Measurements from ENCODE around the gene ZNF529.
A peak's percentile ranks its signal among the peaks of the same experiment; 100 is the strongest.

Gene ZNF529

DNA sequence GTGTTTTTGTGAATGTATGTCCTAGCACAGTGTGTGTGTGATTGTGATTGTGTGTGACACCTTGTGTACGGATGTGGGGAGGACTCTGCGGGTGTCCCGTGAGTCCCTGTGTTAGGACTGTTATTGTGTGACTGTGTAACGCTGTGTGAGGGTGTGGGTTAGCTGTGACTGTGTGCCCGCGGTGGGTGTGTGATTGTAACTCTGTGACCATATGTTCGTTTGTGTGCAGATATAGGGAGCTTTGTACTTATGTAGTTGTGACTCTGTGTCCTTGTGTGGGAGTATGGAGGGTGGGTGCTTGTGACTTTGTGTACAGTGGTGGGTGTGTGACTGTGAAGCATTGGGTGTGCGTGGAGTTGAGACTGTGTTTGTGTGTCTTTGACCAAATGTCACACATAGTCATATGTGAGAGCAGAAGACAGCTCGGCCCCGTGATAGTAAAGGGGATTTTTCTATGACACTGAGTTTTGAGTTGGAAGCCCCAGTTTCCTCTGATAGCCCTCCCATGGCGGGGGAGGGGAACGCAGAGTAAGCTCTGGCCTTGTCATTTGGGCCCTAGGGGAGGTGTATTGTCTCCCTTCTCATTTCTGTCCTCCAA lies 44.1 kb downstream of the ZNF529 start:
- Histone ChIP-seq H3K36me3 (ENCODE audit: control insufficient read depth in 1 of 2, insufficient read depth in 2 of 2, low read length in 2 of 2) (peaks cover 3 to 4% of the 10 kb centered on the region in 2 experiments), H4K12ac (ENCODE audit: low read depth, low read length) (no peak overlapping the region), H3K4me2 (ENCODE audit: low read length) (peak overlapping the region; percentile 96), H3K9ac (ENCODE audit: low read length) (peak overlapping the region; percentile 82), H2AFZ (ENCODE audit: insufficient read depth, low read length, poor library complexity) (peak overlapping the region; percentile 3), H3K23ac (ENCODE audit: low read length) (no peak overlapping the region), H4K8ac (ENCODE audit: low read depth, low read length) (peak overlapping the region; percentile 31), H2BK5ac (ENCODE audit: low read depth, low read length, poor library complexity) (no peak overlapping the region), H4K91ac (ENCODE audit: low read depth, low read length) (no peak overlapping the region), H2BK120ac (ENCODE audit: insufficient read depth, low read length, poor library complexity) (no peak overlapping the region), H3K27me3 (ENCODE audit: insufficient read depth, low read length) (no peaks in the 10 kb centered on the region), H3K14ac (ENCODE audit: low read length) (peak overlapping the region; percentile 4), H2BK12ac (ENCODE audit: low read length) (no peak overlapping the region), H3K9me3 (ENCODE audit: insufficient read depth, low read depth, low read length) (peaks cover 6% of the 10 kb centered on the region), H3K4me1 (ENCODE audit: control insufficient read depth in 1 of 2, insufficient read depth in 2 of 2, low read length in 2 of 2) (peaks cover 4 to 9% of the 10 kb centered on the region in 2 experiments), H3K79me2 (ENCODE audit: control insufficient read depth, insufficient read depth, low read length, poor library complexity) (peaks cover 6% of the 10 kb centered on the region), H2AK5ac (ENCODE audit: low read length) (no peak overlapping the region), H3K4ac (ENCODE audit: low read depth, low read length) (no peak overlapping the region), H3K79me1 (ENCODE audit: low read length) (peaks cover 8% of the 10 kb centered on the region), H3K4me3 (ENCODE audit: low read depth, low read length) (peak overlapping the region; percentile 81), H3K27ac (ENCODE audit: low read depth, low read length) (no peak overlapping the region), H3K18ac (ENCODE audit: low read length) (peak overlapping the region; percentile 2)
- WGBS (ENCODE audit: extremely low coverage, insufficient coverage, insufficient read length): no CpG with 5 or more reads among the region's 12 CpGs
- DNase-seq: peak in 1 of 2 donors; percentile 4

DNA sequence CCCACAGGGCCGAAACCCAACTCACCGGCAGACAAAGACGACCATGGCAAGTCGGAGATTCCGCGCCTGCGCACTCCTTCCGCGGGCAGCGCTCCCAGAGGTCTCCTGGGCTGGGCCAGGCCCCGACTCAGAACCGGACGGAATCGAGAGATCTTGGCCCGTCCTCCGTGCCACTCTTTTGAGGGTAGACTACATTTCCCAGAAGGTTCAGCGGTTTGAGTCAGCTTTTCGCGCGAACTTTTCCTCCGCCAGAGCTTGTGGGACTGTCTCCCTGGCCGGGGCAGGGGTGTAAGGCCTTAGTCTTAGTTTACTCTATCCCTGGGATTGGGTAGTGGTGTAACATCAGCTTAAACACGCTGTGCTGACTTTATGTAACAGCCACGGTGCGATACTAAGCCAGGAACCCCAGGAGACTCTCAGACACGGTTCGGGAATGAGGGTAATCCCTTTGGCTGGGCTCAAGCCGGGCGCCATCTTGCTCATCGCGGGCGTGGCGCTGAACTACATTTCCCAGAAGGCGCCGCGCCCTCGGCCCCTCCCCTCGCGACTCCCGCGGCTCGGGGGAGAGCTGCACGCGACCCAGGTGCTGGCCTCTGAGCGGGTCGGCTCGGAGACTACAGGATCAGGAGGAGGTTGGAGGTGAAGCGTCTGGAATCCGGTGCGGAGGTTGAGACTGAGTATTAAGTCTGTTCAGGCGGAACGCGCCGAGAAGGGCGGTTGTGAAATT lies 44.7 kb downstream of the ZNF529 start, which contains the start of gene ZNF260:
Gene ZNF260, minus strand, starts transcription at position 78 of the 727 bp plus-strand sequence. CDS start 13,033 bp downstream, outside the sequence.
- H3K9ac ChIP-seq (ENCODE audit: low read length): peak within 1 kb of the TSS; percentile 100
- H3K9me3 ChIP-seq (ENCODE audit: insufficient read depth, low read depth, low read length): peaks cover 6% of the 10 kb centered on the region
- no peaks in the 10 kb centered on the region for H3K27me3 ChIP-seq (ENCODE audit: insufficient read depth, low read length)
- WGBS (ENCODE audit: extremely low coverage, insufficient coverage, insufficient read length): no CpG with 5 or more reads among the region's 55 CpGs
- H3K23ac ChIP-seq (ENCODE audit: low read length): no peak within 1 kb of the TSS
- H3K4ac ChIP-seq (ENCODE audit: low read depth, low read length): peak within 1 kb of the TSS; percentile 100
- H3K4me2 ChIP-seq (ENCODE audit: low read length): peak within 1 kb of the TSS; percentile 96
- no peak within 1 kb of the TSS for H2BK12ac ChIP-seq (ENCODE audit: low read length)
- H3K79me1 ChIP-seq (ENCODE audit: low read length): peaks cover 8% of the 10 kb centered on the region
- peaks cover 4 to 9% of the 10 kb centered on the region in 2 experiments for H3K4me1 ChIP-seq (ENCODE audit: control insufficient read depth in 1 of 2, insufficient read depth in 2 of 2, low read length in 2 of 2)
- peak within 1 kb of the TSS; percentile 98 for H3K18ac ChIP-seq (ENCODE audit: low read length)
- peak within 1 kb of the TSS; percentile 92 for H4K91ac ChIP-seq (ENCODE audit: low read depth, low read length)
- peak within 1 kb of the TSS; percentile 90 for H2BK5ac ChIP-seq (ENCODE audit: low read depth, low read length, poor library complexity)
- H2AK5ac ChIP-seq (ENCODE audit: low read length): peak within 1 kb of the TSS; percentile 99
- peak; percentile 98 to 99 for DNase-seq
- H3K4me3 ChIP-seq (ENCODE audit: low read depth, low read length): peak within 1 kb of the TSS; percentile 99
- peak within 1 kb of the TSS; percentile 96 for H2AFZ ChIP-seq (ENCODE audit: insufficient read depth, low read length, poor library complexity)
- peak within 1 kb of the TSS; percentile 94 for H2BK120ac ChIP-seq (ENCODE audit: insufficient read depth, low read length, poor library complexity)
- H3K14ac ChIP-seq (ENCODE audit: low read length): peak within 1 kb of the TSS; percentile 99
- peaks cover 6% of the 10 kb centered on the region for H3K79me2 ChIP-seq (ENCODE audit: control insufficient read depth, insufficient read depth, low read length, poor library complexity)
- H4K8ac ChIP-seq (ENCODE audit: low read depth, low read length): peak within 1 kb of the TSS; percentile 94
- peaks cover 3 to 4% of the 10 kb centered on the region in 2 experiments for H3K36me3 ChIP-seq (ENCODE audit: control insufficient read depth in 1 of 2, insufficient read depth in 2 of 2, low read length in 2 of 2)
- H3K27ac ChIP-seq (ENCODE audit: low read depth, low read length): peak within 1 kb of the TSS; percentile 70
- H4K12ac ChIP-seq (ENCODE audit: low read depth, low read length): peak within 1 kb of the TSS; percentile 95

GRCh38 chr19:36527873-36528193 lies 45.3 kb downstream of the ZNF529 start:
- Histone ChIP-seq H4K8ac (ENCODE audit: low read depth, low read length) (peak overlapping the region; percentile 94), H3K18ac (ENCODE audit: low read length) (peak overlapping the region; percentile 98), H2BK5ac (ENCODE audit: low read depth, low read length, poor library complexity) (peak overlapping the region; percentile 87), H2AK5ac (ENCODE audit: low read length) (peak overlapping the region; percentile 99), H3K36me3 (ENCODE audit: control insufficient read depth in 1 of 2, insufficient read depth in 2 of 2, low read length in 2 of 2) (peaks cover 3 to 7% of the 10 kb centered on the region in 2 experiments), H3K4me1 (ENCODE audit: control insufficient read depth in 1 of 2, insufficient read depth in 2 of 2, low read length in 2 of 2) (peaks cover 4 to 9% of the 10 kb centered on the region in 2 experiments), H3K4ac (ENCODE audit: low read depth, low read length) (peak overlapping the region; percentile 100), H3K4me2 (ENCODE audit: low read length) (peak overlapping the region; percentile 96), H4K91ac (ENCODE audit: low read depth, low read length) (peak overlapping the region; percentile 91), H3K27ac (ENCODE audit: low read depth, low read length) (peak overlapping the region; percentile 70), H2BK120ac (ENCODE audit: insufficient read depth, low read length, poor library complexity) (peak overlapping the region; percentile 94), H2BK12ac (ENCODE audit: low read length) (no peak overlapping the region), H3K4me3 (ENCODE audit: low read depth, low read length) (peak overlapping the region; percentile 99), H3K9ac (ENCODE audit: low read length) (peak overlapping the region; percentile 100), H3K14ac (ENCODE audit: low read length) (peak overlapping the region; percentile 99), H2AFZ (ENCODE audit: insufficient read depth, low read length, poor library complexity) (peak overlapping the region; percentile 90), H3K23ac (ENCODE audit: low read length) (no peak overlapping the region), H3K27me3 (ENCODE audit: insufficient read depth, low read length) (no peaks in the 10 kb centered on the region), H4K12ac (ENCODE audit: low read depth, low read length) (peak overlapping the region; percentile 95), H3K79me1 (ENCODE audit: low read length) (peaks cover 8% of the 10 kb centered on the region), H3K79me2 (ENCODE audit: control insufficient read depth, insufficient read depth, low read length, poor library complexity) (peaks cover 6% of the 10 kb centered on the region), H3K9me3 (ENCODE audit: insufficient read depth, low read depth, low read length) (peaks cover 3% of the 10 kb centered on the region)
- no CpG with 5 or more reads among the region's 13 CpGs for WGBS (ENCODE audit: extremely low coverage, insufficient coverage, insufficient read length)
- peak in 1 of 2 donors; percentile 0 for DNase-seq

- H4K8ac ChIP-seq (ENCODE audit: low read depth, low read length): no peak overlapping the region
- peaks cover 3% of the 10 kb centered on the region for H3K9me3 ChIP-seq (ENCODE audit: insufficient read depth, low read depth, low read length)
- peak overlapping the region; percentile 91 for H3K4ac ChIP-seq (ENCODE audit: low read depth, low read length)
- peak overlapping the region; percentile 71 for H3K9ac ChIP-seq (ENCODE audit: low read length)
- peaks cover 6% of the 10 kb centered on the region for H3K79me2 ChIP-seq (ENCODE audit: control insufficient read depth, insufficient read depth, low read length, poor library complexity)
- peaks cover 3 to 7% of the 10 kb centered on the region in 2 experiments for H3K36me3 ChIP-seq (ENCODE audit: control insufficient read depth in 1 of 2, insufficient read depth in 2 of 2, low read length in 2 of 2)
- H3K27ac ChIP-seq (ENCODE audit: low read depth, low read length): no peak overlapping the region
- no peak overlapping the region for H3K23ac ChIP-seq (ENCODE audit: low read length)
- H3K4me2 ChIP-seq (ENCODE audit: low read length): peak overlapping the region; percentile 96
- H3K79me1 ChIP-seq (ENCODE audit: low read length): peaks cover 8% of the 10 kb centered on the region
- no peak overlapping the region for H2BK5ac ChIP-seq (ENCODE audit: low read depth, low read length, poor library complexity)
- H4K12ac ChIP-seq (ENCODE audit: low read depth, low read length): no peak overlapping the region
- no peak overlapping the region for H3K18ac ChIP-seq (ENCODE audit: low read length)
- no peak overlapping the region for H3K14ac ChIP-seq (ENCODE audit: low read length)
- H3K27me3 ChIP-seq (ENCODE audit: insufficient read depth, low read length): no peaks in the 10 kb centered on the region
- WGBS (ENCODE audit: extremely low coverage, insufficient coverage, insufficient read length): no CpG with 5 or more reads among the region's 5 CpGs
- H2AK5ac ChIP-seq (ENCODE audit: low read length): no peak overlapping the region
- no peak overlapping the region for H2AFZ ChIP-seq (ENCODE audit: insufficient read depth, low read length, poor library complexity)
- H2BK120ac ChIP-seq (ENCODE audit: insufficient read depth, low read length, poor library complexity): no peak overlapping the region
- peaks cover 4 to 9% of the 10 kb centered on the region in 2 experiments for H3K4me1 ChIP-seq (ENCODE audit: control insufficient read depth in 1 of 2, insufficient read depth in 2 of 2, low read length in 2 of 2)
- peak; percentile 2 to 13 for DNase-seq
- H2BK12ac ChIP-seq (ENCODE audit: low read length): no peak overlapping the region
- H3K4me3 ChIP-seq (ENCODE audit: low read depth, low read length): no peak overlapping the region
- no peak overlapping the region for H4K91ac ChIP-seq (ENCODE audit: low read depth, low read length)
Measured at GRCh38 chr19:36527341-36527740, 45.8 kb downstream of the ZNF529 start.

Data from trophoblast cell (in vitro differentiated cells and primary cell).